Measurements from ENCODE around the gene ADAMTS6.

- TF ChIP-seq CTCF (IDR thresholded peaks at IDR 0.05), result no peak
- no peak for TF ChIP-seq POLR2A (IDR thresholded peaks at IDR 0.05)
- TF ChIP-seq EP300 (IDR thresholded peaks at IDR 0.05), result no peak
Measured at GRCh38 chr5:65413822-65414221, 67.9 kb downstream of the ADAMTS6 start.

All from tibial nerve (tissue), 4 donors.